Neural progenitor cell (in vitro differentiated cells): ENCODE results near the gene PRCP. TPM values are rescaled to one million over a fixed set of nuclear protein-coding genes. Genes with fewer than 3 reads are reported as not detected.
A peak's percentile ranks its signal among the peaks of the same experiment; 100 is the strongest.

Experiments used
- DNase-seq: peaks from one replicate; pipeline ENCODE4 v3.0.0-alpha.2; 2016; ENCODE audit warnings: low spot score
- H2AFZ ChIP-seq: fragments of 200-600 bp; sonication (generic); replicated peaks from 2 replicates; pipeline ENCODE4 v1.6.1; 2016; ENCODE audit warnings: antibody characterized with exemption
- H3F3A ChIP-seq: fragments of 200-600 bp; sonication (generic); 2 replicates; pipeline ENCODE4 v1.6.1; 2016; ENCODE audit warnings: antibody characterized with exemption, low read depth
- H3K27ac ChIP-seq: fragments of 200-600 bp; sonication (generic); 2 replicates; pipeline ENCODE4 v1.5.1; 2016; ENCODE audit warnings: mild to moderate bottlenecking
- H3K27me3 ChIP-seq: fragments of 200-600 bp; sonication (generic); 2 replicates; pipeline ENCODE4 v1.6.1; 2016; ENCODE audit warnings: mild to moderate bottlenecking, moderate library complexity
- H3K36me3 ChIP-seq: fragments of 200-600 bp; sonication (generic); 2 replicates; pipeline ENCODE4 v1.5.1; 2016
- H3K4me1 ChIP-seq: fragments of 200-600 bp; sonication (generic); 2 replicates; pipeline ENCODE4 v1.6.1; 2016; ENCODE audit warnings: mixed run types
- H3K4me2 ChIP-seq: fragments of 200-600 bp; sonication (generic); 2 replicates; pipeline ENCODE4 v1.6.1; 2016
- H3K4me3 ChIP-seq: fragments of 200-600 bp; sonication (generic); 2 replicates; pipeline ENCODE4 v1.5.1; 2016
- H3K79me2 ChIP-seq: fragments of 200-600 bp; sonication (generic); 2 replicates; pipeline ENCODE4 v1.6.1; 2016; ENCODE audit warnings: low read depth
- H3K9ac ChIP-seq: fragments of 200-600 bp; sonication (generic); 2 replicates; pipeline ENCODE4 v1.6.1; 2016
- H3K9me3 ChIP-seq: fragments of 200-600 bp; sonication (generic); 2 replicates; pipeline ENCODE4 v1.5.1; 2016; ENCODE audit warnings: low read depth
- H4K20me1 ChIP-seq: fragments of 200-600 bp; sonication (generic); 2 replicates; pipeline ENCODE4 v1.6.1; 2016; ENCODE audit warnings: low read depth
- H3K27ac Mint-ChIP-seq: 3 replicates; pipeline ENCODE4 v1.8.0; 2021; ENCODE audit warnings: mixed read lengths
- H3K27me3 Mint-ChIP-seq: 2 replicates; pipeline ENCODE4 v1.8.0; 2022; ENCODE audit warnings: low read depth, mild to moderate bottlenecking, inconsistent platforms, moderate library complexity, mixed read lengths; ENCODE audit not compliant: insufficient read depth
- H3K36me3 Mint-ChIP-seq: 3 replicates; pipeline ENCODE4 v1.8.0; 2021; ENCODE audit warnings: mixed read lengths
- H3K4me1 Mint-ChIP-seq: 3 replicates; pipeline ENCODE4 v1.8.0; 2021; ENCODE audit warnings: mixed read lengths
- H3K4me3 Mint-ChIP-seq: 3 replicates; pipeline ENCODE4 v1.8.0; 2021; ENCODE audit warnings: mild to moderate bottlenecking, moderate library complexity, mixed read lengths
- H3K9me3 Mint-ChIP-seq: 3 replicates; pipeline ENCODE4 v1.8.0; 2020; ENCODE audit warnings: mixed read lengths
- CTCF ChIP-seq: fragments of 200-600 bp; sonication (generic); IDR thresholded peaks from 2 replicates; pipeline ENCODE4 v1.5.1; 2017; ENCODE audit warnings: antibody characterized with exemption, mild to moderate bottlenecking
- EZH2 ChIP-seq: fragments of 200-600 bp; sonication (generic); IDR thresholded peaks from 2 replicates; pipeline ENCODE4 v1.6.1; 2017; ENCODE audit warnings: antibody characterized with exemption, mild to moderate bottlenecking, moderate library complexity
- EZH2phosphoT487 ChIP-seq: fragments of 200-600 bp; sonication (generic); IDR thresholded peaks from 2 replicates; pipeline ENCODE4 v1.6.1; 2017; ENCODE audit warnings: antibody characterized with exemption
- total RNA-seq: library from RNA; depleted of rRNA; stranded (reverse); fragments of >200 nt; gene quantifications from 2 replicates; pipeline ENCODE4 v1.2.3, GENCODE V29; 2015; ENCODE audit warnings: low replicate concordance

Gene PRCP
- total RNA-seq, 1 donor from 2014 or later = 67.4 TPM

GRCh38 chr11:82792319-82792718 lies 107.9 kb downstream of the PRCP start:
- DNase-seq = no peak

GRCh38 chr11:82791779-82792178 lies 108.5 kb downstream of the PRCP start:
- Mint-ChIP-seq H3K4me3 (no peak overlapping the region), H3K36me3 (no peaks in the 10 kb centered on the region), H3K9me3 (no peaks in the 10 kb centered on the region), H3K27me3 (peaks cover 2% of the 10 kb centered on the region), H3K27ac (no peak overlapping the region), H3K4me1 (peaks cover 20% of the 10 kb centered on the region)
- Histone ChIP-seq H3K4me1 (no peaks in the 10 kb centered on the region), H3K79me2 (no peaks in the 10 kb centered on the region), H3K36me3 (no peaks in the 10 kb centered on the region), H3K27ac (no peak overlapping the region), H3F3A (no peaks in the 10 kb centered on the region), H2AFZ (no peak overlapping the region), H3K4me3 (no peak overlapping the region), H3K27me3 (peaks cover 80% of the 10 kb centered on the region), H4K20me1 (peaks cover under 1% of the 10 kb centered on the region), H3K9ac (no peak overlapping the region), H3K4me2 (no peak overlapping the region), H3K9me3 (no peaks in the 10 kb centered on the region)
- TF ChIP-seq EZH2phosphoT487 (no peak), CTCF (no peak), EZH2 (no peak)
- DNase-seq = no peak

More at GRCh38 chr11:82792319-82792718, 107.9 kb downstream of the PRCP start:
- H3K27me3 Mint-ChIP-seq = no peaks in the 10 kb centered on the region
- no peak overlapping the region for H3K4me3 Mint-ChIP-seq
- H3K9me3 Mint-ChIP-seq = no peaks in the 10 kb centered on the region
- Histone ChIP-seq H3K36me3 (no peaks in the 10 kb centered on the region), H3K4me3 (no peak overlapping the region), H3K27ac (no peak overlapping the region), H3K4me1 (no peaks in the 10 kb centered on the region), H3F3A (no peaks in the 10 kb centered on the region), H3K27me3 (peaks cover 80% of the 10 kb centered on the region), H3K9me3 (no peaks in the 10 kb centered on the region), H3K4me2 (no peak overlapping the region), H3K79me2 (no peaks in the 10 kb centered on the region), H3K9ac (no peak overlapping the region), H4K20me1 (peaks cover 5% of the 10 kb centered on the region), H2AFZ (no peak overlapping the region)
- H3K36me3 Mint-ChIP-seq = no peaks in the 10 kb centered on the region
- H3K27ac Mint-ChIP-seq = peak overlapping the region; percentile 64
- TF ChIP-seq EZH2phosphoT487 = no peak
- no peak for TF ChIP-seq EZH2
- no peak for TF ChIP-seq CTCF
- peaks cover 25% of the 10 kb centered on the region for H3K4me1 Mint-ChIP-seq

- TF ChIP-seq CTCF = no peak
- no peak for TF ChIP-seq EZH2phosphoT487
- no peak for TF ChIP-seq EZH2
- Mint-ChIP-seq H3K27me3 (peaks cover 2% of the 10 kb centered on the region), H3K27ac (no peak overlapping the region), H3K36me3 (no peaks in the 10 kb centered on the region), H3K9me3 (no peaks in the 10 kb centered on the region), H3K4me1 (peaks cover 19% of the 10 kb centered on the region), H3K4me3 (no peak overlapping the region)
- Histone ChIP-seq H3K4me3 (no peak overlapping the region), H3F3A (no peaks in the 10 kb centered on the region), H3K4me2 (no peak overlapping the region), H3K9me3 (no peaks in the 10 kb centered on the region), H3K79me2 (no peaks in the 10 kb centered on the region), H2AFZ (no peak overlapping the region), H4K20me1 (no peaks in the 10 kb centered on the region), H3K27ac (no peak overlapping the region), H3K27me3 (peaks cover 81% of the 10 kb centered on the region), H3K9ac (no peak overlapping the region), H3K4me1 (no peaks in the 10 kb centered on the region), H3K36me3 (no peaks in the 10 kb centered on the region)
- DNase-seq = no peak
Observed at GRCh38 chr11:82790723-82791484, 109.3 kb downstream of the PRCP start.
